ENCODE results near the gene CDH20. TPM values are rescaled to one million over a fixed set of nuclear protein-coding genes. Genes with fewer than 3 reads are reported as not detected.

The CDH20 gene
- polyA plus RNA-seq, 2 of the 4 experiments (the other 2 are of a cell fraction), result not detected

GRCh38 chr18:61340148-61340547, 6.9 kb downstream of the CDH20 start:
- Histone ChIP-seq H3K27ac (no peak overlapping the region), H3K4me1 (no peaks in the 10 kb centered on the region), H3K4me3 (no peak overlapping the region), H3K4me2 (no peak overlapping the region), H3K9me3 (no peaks in the 10 kb centered on the region)
- no peak for DNase-seq (ENCODE audit: low read depth in 1 of 2, low spot score in 1 of 2)
- ChIA-PET CTCF (no interaction called here), POLR2A (no interaction called here)
- no peak for FAIRE-seq
- WGBS (ENCODE audit: missing lambda C conversion rate), result 0% methylated on average over 1 of the region's 1 CpG
- TF ChIP-seq CHD4 (IDR thresholded peaks at IDR 0.05; ENCODE audit: borderline replicate concordance) (no peak), ZSCAN20 (CRISPR knock-in tag; IDR thresholded peaks at IDR 0.05) (no peak), FOSB (CRISPR knock-in tag; IDR thresholded peaks at IDR 0.05) (no peak), BHLHE40 (IDR thresholded peaks at IDR 0.05; ENCODE audit: low read depth, low read length) (no peak), ZC3H11A (IDR thresholded peaks at IDR 0.05) (no peak), NFE2L2 (conservative IDR thresholded peaks at IDR 0.05; ENCODE audit: low read length) (no peak), HES2 (IDR thresholded peaks at IDR 0.05) (no peak), HMGXB4 (CRISPR knock-in tag; IDR thresholded peaks at IDR 0.05; ENCODE audit: borderline replicate concordance) (no peak), PBX3 (IDR thresholded peaks at IDR 0.05) (no peak), CHD2 (IDR thresholded peaks at IDR 0.05; ENCODE audit: low read length, partially characterized antibody) (no peak), HEYL (CRISPR knock-in tag; IDR thresholded peaks at IDR 0.05) (no peak), SMC3 (IDR thresholded peaks at IDR 0.05) (no peak), PHF8 (IDR thresholded peaks at IDR 0.05; ENCODE audit: borderline replicate concordance, low read depth) (no peak), JUN (IDR thresholded peaks at IDR 0.05) (no peak), HOXA7 (CRISPR knock-in tag; IDR thresholded peaks at IDR 0.05) (no peak), SREBF2 (IDR thresholded peaks at IDR 0.05) (no peak), REST (IDR thresholded peaks at IDR 0.05) (no peak), KDM1A (IDR thresholded peaks at IDR 0.05; ENCODE audit: low read depth) (no peak), MAX (IDR thresholded peaks at IDR 0.05) (no peak)
- ATAC-seq, result no peak

- POLR2A ChIA-PET, result no interaction called here
- CTCF ChIA-PET, result no interaction called here
- TF ChIP-seq ZNF302 (CRISPR knock-in tag; IDR thresholded peaks at IDR 0.05) (no peak), RARB (CRISPR knock-in tag; IDR thresholded peaks at IDR 0.05) (no peak), ELK1 (IDR thresholded peaks at IDR 0.05; ENCODE audit: low read depth, low read length) (no peak), NR3C1 (IDR thresholded peaks at IDR 0.05) (no peak), TFCP2L1 (CRISPR knock-in tag; IDR thresholded peaks at IDR 0.05) (no peak), MAFK (IDR thresholded peaks at IDR 0.05; ENCODE audit: partially characterized antibody) (no peak), HOXA7 (CRISPR knock-in tag; IDR thresholded peaks at IDR 0.05) (no peak), FOXS1 (CRISPR knock-in tag; IDR thresholded peaks at IDR 0.05) (no peak), ATOH8 (CRISPR knock-in tag; IDR thresholded peaks at IDR 0.05; ENCODE audit: low read depth) (no peak), CHD2 (IDR thresholded peaks at IDR 0.05; ENCODE audit: low read length, partially characterized antibody) (no peak), TP53 (CRISPR knock-in tag; IDR thresholded peaks at IDR 0.05) (no peak), EHMT2 (IDR thresholded peaks at IDR 0.05; ENCODE audit: low read depth) (no peak), JUN (IDR thresholded peaks at IDR 0.05) (no peak), SREBF2 (IDR thresholded peaks at IDR 0.05) (no peak), ESRRA (IDR thresholded peaks at IDR 0.05; ENCODE audit: borderline replicate concordance, low read length) (no peak), ZFP36 (IDR thresholded peaks at IDR 0.05; ENCODE audit: borderline replicate concordance, partially characterized antibody) (no peak)
These were observed 15.0 kb downstream of the CDH20 start for GRCh38 chr18:61348230-61348629.

More at GRCh38 chr18:61348230-61348629, 15.0 kb downstream of the CDH20 start:
- Histone ChIP-seq H3K4me3 (no peak overlapping the region), H3K4me1 (no peaks in the 10 kb centered on the region), H3K4me2 (no peak overlapping the region), H3K27ac (no peak overlapping the region), H3K9me3 (no peaks in the 10 kb centered on the region)
- FAIRE-seq (no peak), DNase-seq (ENCODE audit: low read depth in 1 of 2, low spot score in 1 of 2) (no peak), ATAC-seq (no peak)

Measured in A549 (cell line).